SKM-1 treated with dmso at 0.1 percent for 144 hours (cell line): ENCODE measurements around the gene LGALS7B.
A peak's percentile ranks its signal among the peaks of the same experiment; 100 is the strongest.
"Not testable (repeated sequence)": the region's sequence is repeated elsewhere in the genome, so short reads cannot be mapped to it uniquely, and the experiment has no call there.

ENCODE experiments used
- DNase-seq: peaks from one replicate; lab custom pipeline; 2025; ENCODE audit not compliant: unreplicated experiment; lab: John Stamatoyannopoulos, UW

The LGALS7B gene

DNA sequence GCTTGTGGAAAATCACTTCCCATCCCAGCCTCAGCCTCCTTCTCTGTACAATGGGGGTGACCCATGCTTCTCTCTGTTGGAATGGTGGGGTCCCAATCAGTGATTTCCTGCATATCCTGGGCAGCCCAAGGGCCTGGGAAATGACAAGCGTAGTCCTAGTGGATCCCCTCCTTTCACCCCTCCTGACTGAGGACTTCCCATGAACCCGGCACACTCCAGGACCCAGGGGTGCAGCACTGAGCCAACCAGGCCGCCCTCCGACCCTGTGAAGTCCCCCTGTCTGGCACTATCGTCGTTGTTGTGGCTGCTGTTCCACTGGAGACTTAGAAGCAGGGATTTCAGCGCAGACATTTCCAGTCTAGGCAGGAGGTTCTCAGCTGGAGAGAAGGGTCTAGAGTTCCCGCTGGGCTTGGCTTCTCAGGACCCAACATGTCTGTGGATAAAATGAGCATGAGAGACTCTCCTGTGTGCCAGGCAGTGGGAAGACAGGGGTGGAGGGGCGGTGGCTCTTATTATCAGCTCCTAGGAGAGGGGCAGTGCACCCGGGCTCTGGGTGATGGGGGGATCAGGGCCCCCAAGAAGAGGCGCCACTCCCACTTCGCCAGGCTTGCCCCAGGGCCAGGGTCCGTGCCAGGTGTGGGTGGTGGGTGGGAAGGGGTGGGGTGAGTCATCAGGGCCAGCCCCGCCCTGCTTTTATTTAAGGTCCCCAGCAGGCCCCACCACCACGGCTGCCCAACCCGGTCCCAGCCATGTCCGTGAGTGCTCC lies at the start of gene LGALS7B:
Gene LGALS7B, plus strand, starts transcription at position 723 of the 766 bp plus-strand sequence. Its CDS starts 27 bp downstream, at position 750.
- DNase-seq = no peak

DNA sequence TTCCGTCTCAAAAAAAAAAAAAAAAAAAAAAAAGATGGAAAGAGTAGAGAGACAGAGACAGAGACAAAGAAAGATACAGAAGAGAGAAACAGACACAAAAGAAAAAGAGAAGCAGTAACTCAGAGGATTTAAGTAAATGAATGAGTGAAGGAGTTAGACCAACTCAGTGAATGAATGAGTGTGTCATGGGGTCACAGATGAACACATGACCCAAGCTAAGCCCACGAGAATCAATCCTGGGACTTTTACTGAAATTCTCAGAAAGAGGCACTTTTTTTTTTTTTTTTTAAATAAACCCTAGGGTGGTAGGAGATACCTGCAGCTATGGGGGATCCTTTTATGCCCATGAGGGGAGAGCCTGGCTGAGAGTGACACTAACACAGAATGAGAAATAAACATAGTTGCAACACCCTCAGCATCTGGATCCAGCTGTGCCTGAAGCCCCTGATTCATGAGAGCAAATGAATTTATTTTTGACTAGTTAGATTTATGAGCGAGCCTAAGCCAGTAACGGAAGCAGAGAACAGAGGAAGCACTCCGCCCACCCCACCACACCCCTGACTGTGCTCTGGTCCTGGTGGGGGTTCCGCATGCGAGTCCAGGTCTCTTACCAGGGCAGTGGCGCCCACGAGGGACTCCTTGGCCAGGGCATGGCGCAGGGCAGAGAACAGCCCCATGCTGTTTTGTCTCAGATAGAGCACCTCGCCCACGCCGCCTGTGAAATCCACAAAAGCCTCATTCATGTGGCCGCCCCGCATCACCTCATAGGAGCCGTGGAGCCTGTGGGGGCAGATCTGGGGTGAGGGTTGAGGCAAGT lies 49.4 kb upstream of the LGALS7B start:
- DNase-seq = no peak

DNA sequence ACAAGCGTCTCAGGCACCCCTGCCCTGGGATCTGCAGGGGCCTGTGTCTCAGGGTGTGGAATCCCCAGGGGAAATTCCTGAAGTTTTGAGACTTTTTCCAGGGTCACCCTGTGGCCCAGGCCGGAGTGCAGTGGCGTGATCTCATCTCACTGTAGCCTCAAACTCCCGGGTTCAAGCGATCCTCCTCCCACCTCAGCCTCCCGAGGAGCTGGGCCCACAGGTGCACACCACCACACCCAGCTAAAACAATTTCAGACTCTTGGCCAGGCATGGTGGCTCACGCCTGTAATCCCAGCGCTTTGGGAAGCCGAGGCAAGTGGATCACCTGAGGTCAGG lies 48.8 kb upstream of the LGALS7B start:
- DNase-seq = no peak

DNA sequence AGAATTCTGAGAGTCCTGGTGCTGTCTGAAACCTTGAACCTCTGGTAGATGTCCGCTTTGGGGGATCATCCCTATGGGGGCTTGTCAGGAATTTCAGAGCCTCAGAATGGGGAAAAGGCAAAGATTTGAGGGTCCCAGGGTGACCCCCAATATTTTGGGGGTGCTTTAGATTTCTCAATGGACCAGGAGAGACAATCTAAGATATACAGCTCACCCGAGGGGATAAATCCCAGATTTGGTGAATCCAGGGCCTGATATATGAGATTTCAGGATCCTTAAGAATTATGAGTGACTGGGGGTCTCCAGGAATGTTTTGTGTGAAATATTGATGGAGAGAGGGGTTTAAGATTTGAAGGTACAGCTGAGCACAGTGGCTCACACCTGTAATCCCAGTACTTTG lies 48.1 kb upstream of the LGALS7B start:
- no peak for DNase-seq

DNA sequence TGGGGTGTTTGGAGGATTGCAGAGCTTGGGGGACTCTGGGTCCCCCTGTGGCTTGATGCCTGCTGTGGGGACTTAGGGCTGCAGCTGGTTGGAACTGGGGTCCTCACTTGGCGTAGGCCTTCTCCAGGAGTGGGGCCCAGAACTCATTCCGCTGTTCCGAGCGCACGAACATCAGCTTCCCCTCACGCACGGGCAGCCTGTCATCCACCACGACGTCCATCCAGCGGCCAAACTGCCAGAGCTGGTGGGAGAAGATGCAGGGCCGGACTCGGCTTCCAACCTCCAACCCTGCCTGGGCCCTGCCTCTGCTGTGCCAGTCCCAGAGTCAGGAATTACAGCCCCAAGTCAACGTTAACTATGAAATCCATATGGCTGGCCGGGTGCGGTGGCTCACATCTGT lies 47.3 kb upstream of the LGALS7B start:
- DNase-seq = no peak

DNA sequence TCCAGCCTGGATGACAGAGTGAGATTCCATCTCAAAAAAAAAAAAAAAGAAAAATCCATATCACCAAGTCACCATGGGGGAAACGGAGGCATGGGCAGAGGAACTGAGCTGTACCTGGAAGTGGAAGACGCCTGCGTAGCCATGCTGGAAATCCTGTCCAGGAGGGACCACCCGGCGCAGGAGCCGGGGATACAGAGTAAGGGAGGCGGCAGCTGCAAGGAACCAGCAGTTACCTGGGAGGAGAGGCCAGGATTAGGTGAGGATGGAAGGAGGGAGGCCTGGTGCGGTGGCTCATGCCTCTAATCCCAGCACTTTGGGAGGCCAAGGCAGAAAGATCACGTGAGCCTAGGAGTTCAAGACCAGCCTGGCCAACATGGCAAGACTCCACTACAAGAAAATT lies 46.7 kb upstream of the LGALS7B start:
- DNase-seq = no peak

DNA sequence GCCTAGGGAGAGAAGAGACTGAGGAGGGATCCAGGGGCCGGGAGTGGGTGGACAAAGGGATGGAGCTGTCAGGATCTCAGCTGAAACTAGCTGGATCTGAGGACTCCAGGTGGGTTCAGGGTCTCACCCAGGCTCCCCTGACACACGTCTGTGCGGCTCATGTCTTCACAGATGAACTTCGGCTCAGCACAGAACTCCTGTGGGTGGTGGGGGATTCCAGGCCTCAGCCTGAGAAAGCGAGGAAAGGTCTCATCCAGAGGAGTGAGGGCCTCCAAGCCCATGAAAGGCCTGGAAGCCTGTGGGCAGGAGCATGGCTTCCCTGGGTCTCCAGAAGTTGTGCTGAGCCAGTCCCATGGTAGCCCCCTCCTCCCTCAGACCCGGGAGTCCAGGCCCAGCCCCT lies 46.1 kb upstream of the LGALS7B start:
- no peak for DNase-seq

DNA sequence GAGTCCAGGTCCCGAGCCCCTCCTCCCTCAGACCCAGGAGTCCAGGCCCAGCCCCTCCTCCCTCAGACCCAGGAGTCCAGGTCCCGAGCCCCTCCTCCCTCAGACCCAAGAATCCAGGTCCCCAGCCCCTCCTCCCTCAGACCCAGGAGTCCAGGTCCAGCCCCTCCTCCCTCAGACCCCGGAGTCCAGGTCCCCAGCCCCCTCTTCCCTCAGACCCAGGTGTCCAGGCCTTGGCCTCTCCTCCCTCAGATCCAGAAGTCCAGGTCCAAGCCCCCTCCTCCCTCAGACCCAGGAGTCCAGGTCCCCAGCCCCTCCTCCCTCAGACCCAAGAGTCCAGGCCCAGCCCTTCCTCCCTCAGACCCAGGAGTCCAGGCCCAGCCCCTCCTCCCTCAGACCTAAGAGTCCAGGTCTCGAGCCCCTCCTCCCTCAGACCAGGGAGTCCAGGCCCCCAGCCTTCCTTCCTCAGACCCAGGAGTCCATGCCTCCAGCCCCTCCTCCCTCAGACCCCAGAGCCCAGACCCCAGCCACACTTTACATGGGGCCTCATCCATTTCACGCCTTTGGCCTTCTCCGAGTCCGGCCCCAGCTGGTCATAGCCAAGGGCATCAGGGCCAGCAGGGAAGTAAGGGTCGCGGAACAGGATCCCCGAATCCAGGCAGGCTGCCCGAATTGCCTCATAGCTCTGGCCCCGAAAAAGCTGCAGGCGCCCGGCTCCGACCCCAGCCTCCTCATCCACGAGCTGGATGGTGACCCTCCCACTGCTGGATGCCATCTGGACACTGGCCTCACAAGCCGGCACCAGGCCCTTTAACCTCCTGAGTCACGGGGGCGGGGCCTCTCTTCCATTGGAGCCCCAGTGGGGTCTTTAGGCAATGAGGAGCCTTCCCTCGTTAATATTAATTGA lies 45.4 kb upstream of the LGALS7B start:
- no peak for DNase-seq

DNA sequence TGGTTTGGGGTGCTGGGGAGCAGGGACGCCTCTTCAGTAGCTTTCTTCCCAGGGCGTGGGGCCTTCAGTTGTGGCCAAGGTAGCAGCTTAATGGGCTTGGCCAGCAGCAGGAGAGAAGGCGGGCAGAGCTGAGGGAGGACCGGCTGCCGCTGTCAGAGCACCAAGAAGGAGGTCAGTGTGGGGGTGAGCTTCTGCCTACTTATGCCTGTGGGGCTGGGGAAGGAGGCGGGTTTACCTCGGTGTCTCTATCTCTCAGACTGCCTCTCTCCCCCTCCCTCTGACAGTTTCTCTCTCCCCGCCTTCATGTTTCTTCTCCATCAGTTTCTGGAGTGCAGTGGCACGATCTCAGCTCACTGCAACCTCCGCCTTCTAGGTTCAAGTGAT lies 44.7 kb upstream of the LGALS7B start, which contains the start of gene CAPN12:
Gene CAPN12, minus strand, starts transcription at position 177 of the 384 bp plus-strand sequence. CDS start 309 bp downstream, outside the sequence.
- DNase-seq = no peak

DNA sequence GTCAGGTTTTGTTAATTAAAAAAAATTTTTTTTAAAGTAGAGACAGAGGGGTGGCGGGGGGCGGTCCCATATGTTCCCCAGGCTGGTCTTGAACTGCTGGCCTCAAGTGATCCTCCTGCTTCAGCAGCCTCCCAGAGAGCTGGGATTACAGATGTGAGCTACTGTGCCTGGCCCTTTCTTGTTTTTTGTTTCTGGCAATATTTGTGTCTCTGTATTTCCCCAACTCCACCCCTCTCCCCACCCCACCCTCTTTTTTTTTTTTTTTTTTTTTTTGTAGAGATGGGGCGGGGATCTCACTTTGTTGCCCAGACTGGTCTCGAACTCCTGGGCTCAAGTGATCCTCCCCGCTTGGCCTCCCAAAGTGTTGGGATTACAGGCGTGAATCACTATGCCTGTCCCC lies 44.1 kb upstream of the LGALS7B start:
- DNase-seq = no peak

DNA sequence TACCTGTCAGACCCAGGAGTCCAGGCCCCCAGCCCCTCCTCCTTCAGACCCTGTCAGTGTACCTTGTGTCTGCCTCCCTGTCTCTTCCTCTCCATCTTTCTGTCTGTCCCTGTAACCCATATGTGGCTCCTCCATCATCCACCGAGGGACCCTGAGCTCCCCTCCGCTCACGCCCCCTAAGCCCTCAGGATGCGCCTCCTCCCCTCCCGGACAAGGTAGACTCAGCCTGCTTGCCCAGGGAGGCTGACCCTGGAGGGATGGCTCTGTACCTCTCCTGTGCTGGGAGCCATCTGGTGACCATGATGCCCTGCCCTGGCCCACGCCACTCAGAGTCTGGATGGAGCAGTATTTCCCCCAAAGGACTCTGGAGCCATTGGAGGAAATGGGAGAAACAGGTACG lies 43.7 kb upstream of the LGALS7B start:
- DNase-seq = no peak

DNA sequence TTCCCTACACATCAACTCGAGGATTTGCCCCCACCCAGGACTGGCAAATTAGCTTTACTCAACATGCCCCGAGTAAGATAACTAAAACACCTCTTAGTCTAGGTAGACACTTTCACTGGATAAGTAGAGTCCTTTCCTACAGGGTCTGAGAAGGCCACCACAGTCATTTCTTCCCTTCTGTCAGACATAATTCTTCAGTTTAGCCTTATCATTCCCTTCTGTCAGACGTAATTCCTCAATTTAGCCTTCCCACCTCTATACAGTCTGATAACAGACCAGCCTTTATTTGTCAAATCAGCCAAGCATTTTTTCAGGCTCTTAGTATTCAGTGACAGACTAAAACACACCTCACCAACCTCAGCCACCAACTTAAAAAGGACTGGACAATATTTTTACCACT lies 35.2 kb upstream of the LGALS7B start:
- not testable (repeated sequence) for DNase-seq

DNA sequence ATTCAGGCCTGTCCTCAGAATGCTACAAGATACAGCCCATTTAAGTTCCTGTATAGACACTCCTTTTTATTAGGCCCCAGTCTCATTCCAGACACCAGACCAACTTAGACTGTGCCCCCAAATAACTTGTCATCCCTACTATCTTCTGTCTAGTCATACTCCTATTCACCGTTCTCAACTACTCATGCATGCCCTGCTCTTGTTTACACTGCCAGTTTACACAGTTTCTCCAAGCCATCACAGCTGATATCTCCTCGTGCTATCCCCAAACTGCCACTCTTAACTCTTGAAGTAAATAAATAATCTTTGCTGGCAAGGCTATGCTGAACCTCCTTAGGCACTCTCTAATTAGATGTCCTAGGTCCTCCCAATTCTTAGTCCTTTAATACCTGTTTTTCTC lies 34.8 kb upstream of the LGALS7B start:
- not testable (repeated sequence) for DNase-seq

DNA sequence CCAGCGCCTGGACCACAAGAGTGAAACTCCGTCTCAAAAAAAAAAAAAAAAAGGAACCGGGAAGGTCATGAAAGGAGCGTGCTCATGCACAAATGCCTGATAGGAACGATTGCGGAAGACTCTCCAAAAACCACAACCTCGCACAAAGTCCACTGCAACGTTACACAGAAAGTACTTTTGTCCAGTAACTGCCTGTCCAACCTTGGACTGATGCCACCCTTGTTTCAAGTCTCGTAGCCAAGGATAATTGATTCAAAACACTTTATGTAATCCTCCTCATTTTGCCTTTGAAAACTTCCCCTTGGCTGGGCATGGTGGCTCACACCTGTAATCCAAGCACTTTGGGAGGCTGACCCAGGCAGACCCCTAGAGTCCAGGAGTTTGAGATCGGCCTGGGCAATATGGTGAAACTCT lies 29.4 kb upstream of the LGALS7B start:
- peak; percentile 65 for DNase-seq

DNA sequence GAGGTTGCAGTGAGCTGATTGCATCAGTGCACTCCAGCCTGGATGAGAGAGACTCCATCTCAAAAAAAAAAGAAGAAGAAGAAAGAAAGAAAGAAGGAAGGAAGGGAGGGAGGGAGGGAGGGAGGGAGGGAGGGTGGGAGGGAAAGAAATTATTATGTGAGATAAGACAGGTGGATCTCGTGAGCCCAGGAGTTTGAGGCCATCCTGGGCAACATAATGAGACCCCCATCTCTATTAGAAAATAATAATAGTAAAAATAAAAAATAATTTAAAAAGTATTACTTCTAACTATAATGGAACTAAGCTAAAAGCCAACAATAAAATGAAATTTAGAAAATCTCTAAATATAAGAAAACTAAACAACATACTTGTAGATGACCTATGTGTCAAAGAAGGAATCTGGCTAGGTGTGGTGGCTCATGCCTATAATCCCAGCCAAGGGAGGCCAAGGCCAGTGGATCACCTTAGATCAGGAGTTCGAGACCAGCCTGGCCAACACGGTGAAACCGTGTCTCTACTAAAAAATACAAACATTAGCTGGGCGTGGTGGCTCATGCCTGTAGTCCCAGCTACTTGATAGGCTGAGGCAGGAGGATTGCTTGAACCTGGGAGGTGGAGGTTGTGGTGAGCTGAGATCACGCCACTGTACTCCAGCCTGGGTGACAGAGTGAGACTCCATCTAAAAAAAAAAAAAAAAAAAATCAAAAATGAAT lies 28.0 kb upstream of the LGALS7B start:
- DNase-seq = not testable (repeated sequence)

DNA sequence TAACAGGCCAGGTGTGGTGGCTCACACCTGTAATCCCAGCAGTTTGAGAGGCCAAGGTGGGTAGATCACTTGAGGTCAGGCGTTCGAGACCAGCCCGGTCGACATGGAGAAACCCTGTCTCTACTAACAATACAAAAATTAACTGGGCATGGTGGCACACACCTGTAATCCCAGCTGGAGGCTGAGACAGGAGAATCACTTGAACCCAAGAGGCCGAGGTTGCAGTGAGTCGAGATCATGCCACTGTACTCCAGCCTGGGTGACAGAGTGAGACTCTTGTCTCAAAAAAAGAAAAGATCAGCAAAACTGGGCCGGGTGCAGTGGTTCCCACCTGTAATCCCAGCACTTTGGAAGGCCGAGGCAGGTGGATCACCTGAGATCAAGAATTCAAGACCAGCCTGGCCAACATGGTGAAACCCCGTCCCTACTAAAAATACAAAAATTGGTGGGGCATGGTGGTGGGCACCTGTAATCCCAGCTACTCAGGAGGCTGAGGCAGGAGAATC lies 27.1 kb upstream of the LGALS7B start:
- not testable (repeated sequence) for DNase-seq

DNA sequence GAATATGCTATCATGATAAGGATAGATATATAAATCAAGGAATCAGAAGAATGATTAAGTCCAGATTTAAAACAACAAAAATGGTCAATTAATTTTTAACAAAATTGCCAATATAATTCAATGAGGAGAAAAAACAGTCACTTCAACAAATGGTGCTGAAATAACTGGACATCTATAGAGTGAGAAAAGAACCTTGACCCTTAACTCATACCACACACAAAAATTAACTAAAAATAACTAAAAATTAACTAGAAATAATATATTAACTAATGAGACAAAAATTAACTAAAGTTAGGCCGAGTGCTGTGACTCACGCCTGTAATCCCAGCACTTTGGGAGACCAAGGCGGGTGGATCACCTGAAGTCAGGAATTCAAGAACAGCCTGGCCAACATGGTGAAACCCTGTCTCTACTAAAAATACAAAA lies 25.2 kb upstream of the LGALS7B start:
- DNase-seq = no peak

DNA sequence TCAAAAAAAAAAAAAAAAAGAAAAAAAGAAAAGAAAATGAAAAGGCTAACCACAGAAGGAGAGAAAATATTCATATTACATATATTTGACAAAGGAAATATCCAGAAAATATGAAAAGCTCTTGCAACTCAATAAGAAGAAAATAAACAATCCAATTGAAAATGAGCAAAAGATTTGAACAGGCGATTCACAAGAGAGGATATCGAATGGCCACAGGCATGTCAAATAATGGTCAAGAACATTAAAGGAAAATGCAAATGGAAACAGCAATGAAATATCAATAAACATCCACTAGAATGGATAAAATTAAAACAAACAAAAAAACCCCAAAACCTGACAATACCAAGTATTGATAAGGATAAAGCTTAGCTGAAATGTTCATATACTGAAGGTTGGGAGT lies 23.8 kb upstream of the LGALS7B start:
- DNase-seq = no peak

DNA sequence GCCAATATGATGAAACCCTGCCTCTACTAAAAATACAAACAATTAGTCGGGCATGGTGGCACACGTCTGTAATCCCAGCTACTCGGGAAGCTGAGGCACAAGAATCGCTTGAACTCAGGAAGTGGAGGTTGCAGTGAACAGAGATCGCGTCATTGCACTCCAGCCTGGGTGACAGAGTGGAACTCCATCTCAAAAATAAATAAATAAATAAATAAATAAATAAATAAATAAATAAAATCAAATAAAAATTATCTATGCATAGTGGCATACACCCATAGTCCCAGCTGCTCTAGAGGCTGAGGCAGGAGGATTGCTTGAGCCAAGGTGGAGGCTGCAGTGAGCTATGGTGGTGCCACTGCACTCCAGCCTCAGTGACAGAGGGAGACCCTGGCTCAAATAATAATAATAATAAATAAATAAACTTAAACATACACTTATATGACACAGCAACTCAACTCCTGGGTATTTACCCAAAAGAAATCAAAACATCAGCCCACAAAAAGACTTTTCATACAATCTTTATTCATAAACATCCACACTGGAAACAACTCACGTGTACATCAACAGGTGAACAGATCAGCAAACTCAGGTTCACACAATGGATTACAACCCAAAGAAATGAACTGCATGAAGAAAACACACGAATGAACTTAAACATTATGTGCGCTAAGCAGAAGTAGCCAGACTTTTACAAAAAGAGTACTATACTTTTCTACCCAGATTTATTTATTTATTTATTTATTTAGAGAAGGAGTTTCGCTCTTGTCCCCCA lies 22.5 kb upstream of the LGALS7B start:
- DNase-seq = no peak
